ENCODE measurements around the gene RAF1.

GRCh38 chr3:12655701-12656100, 8.2 kb downstream of the RAF1 start:
- TF ChIP-seq CTCF (IDR thresholded peaks at IDR 0.05) (no peak), EZH2 (IDR thresholded peaks at IDR 0.05; ENCODE audit: borderline replicate concordance, insufficient read depth, low read depth, low read length, poor library complexity, severe bottlenecking) (no peak)

Measured in B cell (primary cell).